Mesenteric fat pad (tissue), 1 donor: ENCODE measurements around the gene RPL26. TPM values are rescaled to one million over a fixed set of nuclear protein-coding genes. Genes with fewer than 3 reads are reported as not detected.

Experiments
- total RNA-seq: library from RNA; stranded (reverse); fragmentation: NEBNext Ultra II Directional; extraction: Animal tissue kit (Norgen Biotek cat#: 25700); gene quantifications from one replicate; pipeline ENCODE4 v1.2.1, GENCODE V29; 2021
- donor health status: DM: yes; HTN: yes; CAD: no.

RPL26 gene
- total RNA-seq, 1 donor from 2014 or later: 1,206 TPM

Other genes starting within 250 kb of the RPL26 start
- gene PER1, start 230.8 kb downstream of the RPL26 start, total RNA-seq: 316 TPM
- 52.4 TPM for gene VAMP2, start 220.2 kb downstream of the RPL26 start, total RNA-seq
- gene TMEM107, start 206.8 kb downstream of the RPL26 start, total RNA-seq: 16.3 TPM
- gene BORCS6, start 193.0 kb downstream of the RPL26 start, total RNA-seq: 5.8 TPM
- gene AURKB, start 172.6 kb downstream of the RPL26 start, total RNA-seq: not detected
- 34.3 TPM for gene CTC1, start 135.1 kb downstream of the RPL26 start, total RNA-seq
- 39.2 TPM for gene PFAS, start 133.9 kb downstream of the RPL26 start, total RNA-seq
- 20.8 TPM for gene RANGRF, start 94.5 kb downstream of the RPL26 start, total RNA-seq
- gene SLC25A35, start 87.8 kb downstream of the RPL26 start, total RNA-seq: 3.9 TPM
- 71.8 TPM for gene ARHGEF15, start 73.0 kb downstream of the RPL26 start, total RNA-seq
- not detected for gene ODF4, start 43.4 kb downstream of the RPL26 start, total RNA-seq
- not detected for gene RNF222, start 14.6 kb upstream of the RPL26 start, total RNA-seq
- 112 TPM for gene NDEL1, start 52.7 kb upstream of the RPL26 start, total RNA-seq
- 63.4 TPM for gene MYH10, start 247.5 kb upstream of the RPL26 start, total RNA-seq